Astrocyte of the spinal cord (primary cell): Measurements from ENCODE around the gene TTLL11.

ENCODE experiments used
- DNase-seq: peaks from one replicate; pipeline ENCODE4 v3.0.0; 2011; ENCODE audit warnings: low read depth, low spot score
- H3K4me3 ChIP-seq: 2 replicates; pipeline ENCODE4 v1.5.1; 2011; ENCODE audit warnings: low read depth, mild to moderate bottlenecking, low read length, moderate library complexity
- in situ Hi-C: cut with HindIII; loops from 2 replicates; pipeline ENCODE4 v1.10.0; 2017; ENCODE audit warnings: low sequenced_read_pairs
- TF ChIP-seq, protein P1 (sequence below): IDR thresholded peaks from 2 replicates; pipeline ENCODE4 v1.5.1; 2012; ENCODE audit warnings: low read depth, mild to moderate bottlenecking, low read length, inconsistent platforms

The TTLL11 gene

DNA sequence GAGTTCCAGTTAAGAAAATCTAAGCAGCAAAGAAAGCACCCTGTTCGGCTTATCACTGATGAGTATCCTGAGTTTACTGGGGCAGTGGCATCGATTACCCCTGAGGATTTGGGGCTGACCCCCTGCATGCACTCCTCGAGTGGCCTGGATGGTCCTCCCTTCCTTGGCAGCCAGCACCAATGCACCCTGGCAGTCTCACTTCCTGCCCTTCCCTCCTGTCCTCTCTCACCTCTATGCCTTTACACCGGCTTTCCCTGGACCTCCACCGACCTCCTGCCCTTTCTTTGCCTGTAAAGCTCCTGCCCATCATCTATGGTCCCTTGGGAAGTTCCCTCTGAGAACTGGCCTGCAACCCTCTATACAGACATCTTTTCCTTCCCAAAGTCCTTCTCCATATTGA lies 97.1 kb downstream of the TTLL11 start:
- H3K4me3 ChIP-seq: no peak overlapping the region
- in situ Hi-C loops: loop anchor here (25.0 kb wide), 1 partner anchor 259 kb away; no protein-coding TSS in a partner anchor
- TF ChIP-seq, protein P1, sequence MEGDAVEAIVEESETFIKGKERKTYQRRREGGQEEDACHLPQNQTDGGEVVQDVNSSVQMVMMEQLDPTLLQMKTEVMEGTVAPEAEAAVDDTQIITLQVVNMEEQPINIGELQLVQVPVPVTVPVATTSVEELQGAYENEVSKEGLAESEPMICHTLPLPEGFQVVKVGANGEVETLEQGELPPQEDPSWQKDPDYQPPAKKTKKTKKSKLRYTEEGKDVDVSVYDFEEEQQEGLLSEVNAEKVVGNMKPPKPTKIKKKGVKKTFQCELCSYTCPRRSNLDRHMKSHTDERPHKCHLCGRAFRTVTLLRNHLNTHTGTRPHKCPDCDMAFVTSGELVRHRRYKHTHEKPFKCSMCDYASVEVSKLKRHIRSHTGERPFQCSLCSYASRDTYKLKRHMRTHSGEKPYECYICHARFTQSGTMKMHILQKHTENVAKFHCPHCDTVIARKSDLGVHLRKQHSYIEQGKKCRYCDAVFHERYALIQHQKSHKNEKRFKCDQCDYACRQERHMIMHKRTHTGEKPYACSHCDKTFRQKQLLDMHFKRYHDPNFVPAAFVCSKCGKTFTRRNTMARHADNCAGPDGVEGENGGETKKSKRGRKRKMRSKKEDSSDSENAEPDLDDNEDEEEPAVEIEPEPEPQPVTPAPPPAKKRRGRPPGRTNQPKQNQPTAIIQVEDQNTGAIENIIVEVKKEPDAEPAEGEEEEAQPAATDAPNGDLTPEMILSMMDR: no peak
- DNase-seq: no peak

DNA sequence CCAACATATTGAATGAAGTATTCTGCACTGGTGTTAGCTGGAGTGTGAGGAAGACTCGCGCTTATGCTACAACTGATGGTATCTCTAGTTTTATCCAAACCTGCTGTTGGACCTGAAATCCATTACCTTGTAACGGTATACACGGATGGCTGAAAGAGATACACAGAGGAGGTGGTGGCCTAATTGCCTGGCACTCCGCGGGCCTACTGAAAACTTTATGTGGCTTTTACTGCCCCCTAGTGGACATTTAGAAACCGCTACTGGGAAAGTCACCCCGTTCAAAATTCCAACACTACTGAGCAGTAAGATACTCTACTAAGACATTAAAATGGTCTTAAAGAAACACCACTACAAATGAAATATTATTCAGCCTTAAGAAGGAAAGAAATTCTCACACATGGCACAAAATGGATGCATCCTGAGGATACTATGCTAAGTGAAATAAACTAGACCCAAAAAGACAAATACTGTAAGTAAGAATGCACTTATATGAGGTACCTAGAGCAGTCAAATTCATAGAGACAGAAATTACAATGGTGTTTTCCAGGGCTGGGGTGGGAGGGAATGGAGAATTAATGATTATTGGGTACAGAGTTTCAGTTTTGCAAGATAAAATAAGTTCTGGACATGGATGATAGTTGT lies 100.4 kb downstream of the TTLL11 start:
- in situ Hi-C loops: loop anchor here (25.0 kb wide), 1 partner anchor 255 kb away; no protein-coding TSS in a partner anchor
- TF ChIP-seq, protein P1: peak; percentile 64
- DNase-seq: peak; percentile 82

DNA sequence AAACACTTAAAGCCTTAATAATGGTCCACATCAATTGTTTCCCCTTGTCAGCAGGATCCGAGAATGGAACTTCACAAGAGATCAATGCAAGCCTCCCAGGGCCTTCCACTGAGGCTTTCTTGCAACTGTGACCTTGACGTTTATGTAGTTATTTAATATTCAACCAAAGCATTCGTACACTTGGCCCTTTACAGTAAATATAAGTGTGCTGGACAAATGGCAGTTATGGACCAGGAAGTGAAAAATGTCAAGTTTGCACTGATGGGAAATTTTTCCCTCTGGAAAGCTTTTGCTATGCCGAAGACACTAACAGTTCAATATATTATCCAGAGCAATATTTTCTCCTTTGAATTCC lies 101.8 kb downstream of the TTLL11 start:
- no peak overlapping the region for H3K4me3 ChIP-seq
- in situ Hi-C loops: loop anchor here (25.0 kb wide), 1 partner anchor 254 kb away; no protein-coding TSS in a partner anchor
- TF ChIP-seq, protein P1: no peak
- DNase-seq: no peak

More for the DNA sequence above, 100.4 kb downstream of the TTLL11 start:
- no peak overlapping the region for H3K4me3 ChIP-seq

DNA sequence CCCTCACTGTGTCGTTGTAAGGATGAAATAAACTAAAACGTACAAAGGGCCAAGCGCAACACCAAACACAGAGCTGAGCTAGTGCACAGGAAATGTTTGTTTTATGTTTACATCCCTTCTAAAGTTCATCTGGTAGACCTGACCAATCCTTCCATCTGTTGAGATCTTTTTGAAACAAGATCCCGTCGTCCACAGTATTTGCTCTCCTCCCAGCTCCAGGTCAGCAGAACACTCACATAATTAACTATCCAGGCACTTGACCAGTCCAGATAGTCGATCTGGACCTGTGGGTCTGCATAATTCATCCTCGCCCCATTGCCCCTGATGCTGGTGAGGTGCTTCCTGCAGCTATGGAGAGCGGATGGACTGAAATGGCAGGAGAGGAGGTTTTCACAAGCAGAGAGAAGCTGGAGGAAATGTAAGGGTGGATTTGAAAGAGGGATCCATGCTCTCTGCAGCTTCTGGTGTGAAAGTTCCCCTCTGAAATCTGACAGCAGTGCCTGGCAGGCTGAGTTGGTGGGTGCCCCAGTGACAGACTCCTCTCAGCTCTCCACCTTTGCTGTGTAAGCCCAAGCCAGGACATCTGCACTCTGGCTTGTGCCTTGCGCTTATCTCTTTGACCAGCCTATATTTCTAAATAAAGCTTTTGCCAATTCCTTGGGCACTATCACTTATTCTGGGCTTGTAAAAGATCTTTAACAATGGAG lies 102.4 kb downstream of the TTLL11 start:
- H3K4me3 ChIP-seq: no peak overlapping the region
- TF ChIP-seq, protein P1: no peak
- no peak for DNase-seq
- in situ Hi-C loops: loop anchor here (25.0 kb wide), 1 partner anchor 253 kb away; no protein-coding TSS in a partner anchor

DNA sequence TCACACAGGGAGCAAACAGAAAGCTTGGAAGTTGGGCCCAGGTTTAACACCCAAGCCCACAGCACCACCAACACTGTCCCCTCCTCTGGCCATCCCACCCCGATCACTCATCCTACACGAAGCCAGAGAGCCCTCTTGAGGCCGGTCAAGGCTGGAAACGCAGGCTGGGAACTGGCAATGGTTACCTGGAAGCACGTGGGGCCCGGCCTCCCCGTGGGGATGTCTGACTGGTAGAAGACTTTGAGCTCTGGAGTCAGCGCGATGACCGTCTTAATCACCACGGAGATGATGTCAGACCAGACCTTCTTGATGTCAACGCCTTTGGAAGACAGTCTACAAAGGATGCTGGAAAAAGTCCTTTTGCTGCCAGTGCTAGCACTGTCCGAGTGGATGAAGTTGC lies 104.1 kb downstream of the TTLL11 start:
- no peak overlapping the region for H3K4me3 ChIP-seq
- in situ Hi-C loops: loop anchor here (25.0 kb wide), 1 partner anchor 252 kb away; no protein-coding TSS in a partner anchor
- TF ChIP-seq, protein P1: peak; percentile 72
- DNase-seq: peak; percentile 52

DNA sequence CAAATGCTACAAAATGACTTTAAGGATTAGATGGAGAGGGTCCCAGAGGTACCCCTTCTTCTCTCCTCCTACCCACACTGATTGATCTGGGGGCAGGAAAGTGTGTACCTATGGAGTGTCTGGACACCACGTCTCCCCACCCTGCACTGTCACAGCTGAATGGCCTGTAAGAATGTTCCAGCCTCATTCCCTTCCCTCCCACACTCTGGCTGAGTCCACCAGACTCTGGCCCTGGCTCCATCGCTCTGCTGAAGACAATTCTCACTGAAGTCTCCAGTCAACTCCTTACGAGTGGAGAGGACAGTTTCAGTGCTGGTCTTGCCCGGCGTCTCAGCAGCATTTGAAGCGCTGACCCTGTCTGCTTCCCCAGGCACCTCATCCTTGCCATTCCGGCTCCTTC lies 105.8 kb downstream of the TTLL11 start:
- no peak overlapping the region for H3K4me3 ChIP-seq
- in situ Hi-C loops: loop anchor here (25.0 kb wide), 1 partner anchor 250 kb away; no protein-coding TSS in a partner anchor
- no peak for DNase-seq
- TF ChIP-seq, protein P1: no peak
